K562 (cell line): Measurements from ENCODE around the gene CFL1. TPM values are rescaled to one million over a fixed set of nuclear protein-coding genes. Genes with fewer than 3 reads are reported as not detected.
A peak's percentile ranks its signal among the peaks of the same experiment; 100 is the strongest.

ENCODE experiments used
- BRF1 ChIP-seq: IDR thresholded peaks from 3 replicates; pipeline ENCODE4 v1.6.1; 2011; ENCODE audit warnings: borderline replicate concordance, mild to moderate bottlenecking; ENCODE audit not compliant: insufficient read length; ENCODE audit errors: extremely low read depth
- CREB1 ChIP-seq, 2 experiments: sonication (generic) in 1 of 2; formaldehyde crosslinking in 1 of 2; IDR thresholded peaks; 2 replicates each; pipeline versions ENCODE4 v1.6.1 to v1.8.0; 2012 to 2022; ENCODE audit warnings: inconsistent platforms in 1 of 2, mild to moderate bottlenecking in 1 of 2, missing genetic modification reagents in 1 of 2, moderate library complexity in 1 of 2
- ESRRA ChIP-seq: fragments of 450-650 bp; IDR thresholded peaks from 2 replicates; pipeline ENCODE4 v1.6.1; 2014; ENCODE audit warnings: low read depth, mild to moderate bottlenecking, moderate library complexity, borderline replicate concordance
- GTF2B ChIP-seq: IDR thresholded peaks from 2 replicates; pipeline ENCODE4 v1.6.1; 2011; ENCODE audit not compliant: insufficient read length; ENCODE audit errors: extremely low read depth
- LCOR ChIP-seq: sonication (generic); formaldehyde crosslinking; IDR thresholded peaks from 2 replicates; pipeline ENCODE4 v1.8.0; 2022; ENCODE audit warnings: mild to moderate bottlenecking, missing genetic modification reagents
- MXD1 ChIP-seq: fragments of 250-450 bp; sonication (Bioruptor Pico); IDR thresholded peaks from 2 replicates; pipeline ENCODE4 v1.8.0; 2021; ENCODE audit warnings: borderline replicate concordance, mild to moderate bottlenecking, moderate library complexity; ENCODE audit not compliant: poor library complexity, severe bottlenecking
- NFE2 ChIP-seq: IDR thresholded peaks from 2 replicates; pipeline ENCODE4 v1.6.1; 2014; ENCODE audit warnings: antibody characterized with exemption, low read depth
- NFIX ChIP-seq: fragments of 250-450 bp; sonication (Bioruptor Pico); IDR thresholded peaks from 2 replicates; pipeline ENCODE4 v1.4.0; 2020; ENCODE audit warnings: low read depth, mild to moderate bottlenecking, moderate library complexity
- NUFIP1 ChIP-seq: fragments of 450-650 bp; IDR thresholded peaks from 2 replicates; pipeline ENCODE4 v1.6.1; 2018; ENCODE audit not compliant: partially characterized antibody
- PKNOX1 ChIP-seq: fragments of 450-650 bp; IDR thresholded peaks from 2 replicates; pipeline ENCODE4 v1.6.1; 2016
- PREB ChIP-seq: sonication (generic); formaldehyde crosslinking; IDR thresholded peaks from 2 replicates; pipeline ENCODE4 v1.8.1; 2023; ENCODE audit warnings: mild to moderate bottlenecking, missing genetic modification reagents
- SMAD4 ChIP-seq: fragments of 250-450 bp; sonication (Bioruptor Pico); conservative IDR thresholded peaks from 2 replicates; pipeline ENCODE4 v1.8.0; 2021; ENCODE audit warnings: inconsistent platforms, mild to moderate bottlenecking, moderate library complexity
- SMARCA5 ChIP-seq: fragments of 450-650 bp; IDR thresholded peaks from 2 replicates; pipeline ENCODE4 v1.6.1; 2016
- SRSF1 ChIP-seq: fragments of 200-400 bp; formaldehyde crosslinking; IDR thresholded peaks from 2 replicates; pipeline ENCODE4 v1.6.1; 2017; ENCODE audit warnings: mild to moderate bottlenecking, low read depth, low read length, moderate library complexity
- TAF1 ChIP-seq: IDR thresholded peaks from 2 replicates; pipeline ENCODE4 v1.6.1; 2011; ENCODE audit warnings: mild to moderate bottlenecking, low read length, moderate library complexity; ENCODE audit not compliant: insufficient read depth, control insufficient read depth, severe bottlenecking; ENCODE audit errors: extremely low read depth
- TAF9B ChIP-seq: fragments of 450-650 bp; IDR thresholded peaks from 2 replicates; pipeline ENCODE4 v1.6.1; 2018; ENCODE audit warnings: mild to moderate bottlenecking; ENCODE audit not compliant: partially characterized antibody
- TCFL5 ChIP-seq: fragments of 250-450 bp; sonication (Bioruptor Pico); conservative IDR thresholded peaks from 2 replicates; pipeline ENCODE4 v1.6.1; 2021; ENCODE audit warnings: mild to moderate bottlenecking, moderate library complexity, matching md5 sums
- ZNF146 ChIP-seq: IDR thresholded peaks from one replicate; pipeline ENCODE4 v1.6.1; 2018; ENCODE audit warnings: missing compliant biosample characterization; ENCODE audit not compliant: unreplicated experiment
- ZNF253 ChIP-seq: fragments of 250-450 bp; sonication (Bioruptor Pico); conservative IDR thresholded peaks from 2 replicates; pipeline ENCODE4 v1.6.1; 2021; ENCODE audit warnings: mild to moderate bottlenecking
- ZNF3 ChIP-seq: fragments of 250-450 bp; sonication (Bioruptor Pico); IDR thresholded peaks from 2 replicates; pipeline ENCODE4 v1.5.0; 2021; ENCODE audit warnings: mild to moderate bottlenecking, moderate library complexity
- ZNF507 ChIP-seq: conservative IDR thresholded peaks from 2 replicates; pipeline ENCODE4 v1.6.1; 2017; ENCODE audit warnings: missing genetic modification characterization, missing compliant biosample characterization
- ZNF57 ChIP-seq: fragments of 450-650 bp; formaldehyde crosslinking; IDR thresholded peaks from 2 replicates; pipeline ENCODE4 v1.4.0; 2020; ENCODE audit warnings: mild to moderate bottlenecking, moderate library complexity
- ZNF586 ChIP-seq: fragments of 450-650 bp; formaldehyde crosslinking; conservative IDR thresholded peaks from 2 replicates; pipeline ENCODE4 v1.4.0; 2020; ENCODE audit warnings: mild to moderate bottlenecking, moderate library complexity
- ZNF766 ChIP-seq: fragments of 200-800 bp; sonication (Bioruptor generic); conservative IDR thresholded peaks from 2 replicates; pipeline ENCODE4 v1.6.1; 2016; ENCODE audit warnings: missing genetic modification characterization, missing compliant biosample characterization
- polyA plus RNA-seq, 8 experiments: library from polyadenylated mRNA; depleted of rRNA in 4 of 8; stranded (reverse) in 5 of 8; unstranded in 3 of 8; fragments of >200 nt; fragmentation: Nextera tagmentation in 2 of 8; fragmentation: Illumina TruSeq in 1 of 8; extraction: Ambion mirVana in 2 of 8; extraction: Trizol in 1 of 8; gene quantifications; 2 replicates each; pipeline versions ENCODE4 v1.2.1 to v1.2.3, GENCODE V29; 2011 to 2014; ENCODE audit warnings: inconsistent platforms in 1 of 8, missing spikeins in 1 of 8
- total RNA-seq, 7 experiments: library from RNA; depleted of rRNA in 6 of 7; stranded (reverse); fragments of >200 nt in 6 of 7; fragmentation: Illumina TruSeq in 2 of 7; extraction: Trizol in 2 of 7; gene quantifications; 2 replicates each; pipeline versions ENCODE4 v1.2.1 to v1.2.3, GENCODE V29; 2011 to 2021; ENCODE audit warnings: low replicate concordance in 1 of 7

CFL1 gene
- total and polyA plus RNA-seq, 9 of the 15 experiments (the other 6 are each of a cell fraction or from before 2014, with no cell fraction given): 105 to 1,101 (median 859) TPM

GRCh38 chr11:65857853-65858680 is at the start of gene CFL1 (continued):
- peak; percentile 62; the same call in 1 of the 2 replicates for TF ChIP-seq SMAD4 (CRISPR knock-in tag)
- TF ChIP-seq NFIX (CRISPR knock-in tag): no peak
- no peak for TF ChIP-seq SMARCA5
- TF ChIP-seq NUFIP1: no peak
- peak; percentile 29; the same call in 1 of the 2 replicates for TF ChIP-seq PKNOX1
- peak; percentile 32 for TF ChIP-seq GTF2B
- TF ChIP-seq NFE2: no peak; the same call in 1 of the 2 replicates
- 0 out of 2 replicates have a peak, but pooled peaks have one; percentile 74 for TF ChIP-seq PREB (CRISPR knock-in tag)
- no peak for TF ChIP-seq ZNF253
- no peak for TF ChIP-seq BRF1
- TF ChIP-seq ZNF146 (CRISPR knock-in tag): no peak
- no peak; the same call in none of the 2 replicates for TF ChIP-seq LCOR (CRISPR knock-in tag)
- TF ChIP-seq ZNF507 (tag): no peak
- no peak for TF ChIP-seq TAF9B
- no peak for TF ChIP-seq MXD1 (CRISPR knock-in tag)
- TF ChIP-seq TCFL5 (CRISPR knock-in tag): no peak
- peak; percentile 91 for TF ChIP-seq ZNF766 (CRISPR knock-in tag)
- no peak for TF ChIP-seq ZNF3 (CRISPR knock-in tag)
- TF ChIP-seq ZNF57 (CRISPR knock-in tag): 0 out of 2 replicates have a peak, but pooled peaks have one; percentile 36
- TF ChIP-seq TAF1: peak; percentile 95
- TF ChIP-seq ZNF586 (CRISPR knock-in tag): no peak
- TF ChIP-seq CREB1 (IDR thresholded peaks at IDR 0.05): peak; percentile 59; the same call in 1 of the 2 replicates
- peak; percentile 75; the same call in 1 of the 2 replicates for TF ChIP-seq CREB1 (CRISPR knock-in tag; IDR thresholded peaks at IDR 0.05)
- no peak for TF ChIP-seq SRSF1
- peak; percentile 66 for TF ChIP-seq ESRRA
